HepG2 (cell line): ENCODE results near the gene C16orf86. TPM values are rescaled to one million over a fixed set of nuclear protein-coding genes. Genes with fewer than 3 reads are reported as not detected.
A peak's percentile ranks its signal among the peaks of the same experiment; 100 is the strongest.

Experiments
- DPF2 ChIP-seq: sonication (generic); formaldehyde crosslinking; IDR thresholded peaks from 2 replicates; pipeline ENCODE4 v1.4.0; 2020; ENCODE audit warnings: mild to moderate bottlenecking, low read depth, missing genetic modification reagents, borderline replicate concordance
- HNRNPL ChIP-seq: fragments of 200-400 bp; formaldehyde crosslinking; IDR thresholded peaks from 2 replicates; pipeline ENCODE4 v1.6.1; 2017; ENCODE audit warnings: mild to moderate bottlenecking, low read depth, low read length
- KDM5B ChIP-seq: sonication (generic); formaldehyde crosslinking; IDR thresholded peaks from 2 replicates; pipeline ENCODE4 v1.4.0; 2020; ENCODE audit warnings: missing genetic modification reagents, mild to moderate bottlenecking, borderline replicate concordance
- KLF9 ChIP-seq: IDR thresholded peaks from 2 replicates; pipeline ENCODE4 v1.6.1; 2016; ENCODE audit warnings: low read depth
- NFATC3 ChIP-seq: sonication (generic); formaldehyde crosslinking; IDR thresholded peaks from 2 replicates; pipeline ENCODE4 v1.5.1; 2020; ENCODE audit warnings: mild to moderate bottlenecking, missing genetic modification reagents
- POLR2AphosphoS5 ChIP-seq: IDR thresholded peaks from 2 replicates; pipeline ENCODE4 v1.6.1; 2012; ENCODE audit warnings: low read depth, low read length
- PTBP1 ChIP-seq: fragments of 200-400 bp; formaldehyde crosslinking; IDR thresholded peaks from 2 replicates; pipeline ENCODE4 v1.6.1; 2018; ENCODE audit warnings: low read length, low read depth; ENCODE audit not compliant: poor library complexity, severe bottlenecking
- SNRNP70 ChIP-seq: fragments of 200-400 bp; formaldehyde crosslinking; IDR thresholded peaks from 2 replicates; pipeline ENCODE4 v1.6.1; 2017; ENCODE audit warnings: mild to moderate bottlenecking, low read depth, low read length, moderate library complexity
- TAF1 ChIP-seq: sonication (generic); formaldehyde crosslinking; IDR thresholded peaks from 2 replicates; pipeline ENCODE4 v1.4.0; 2020; ENCODE audit warnings: missing genetic modification reagents
- ZFP62 ChIP-seq: sonication (generic); formaldehyde crosslinking; IDR thresholded peaks from 2 replicates; pipeline ENCODE4 v1.4.0; 2020; ENCODE audit warnings: missing genetic modification reagents
- ZNF558 ChIP-seq: sonication (generic); formaldehyde crosslinking; IDR thresholded peaks from 2 replicates; pipeline ENCODE4 v1.9.0; 2022; ENCODE audit warnings: mild to moderate bottlenecking, missing genetic modification reagents, borderline replicate concordance
- ZNF83 ChIP-seq: sonication (generic); formaldehyde crosslinking; IDR thresholded peaks from 2 replicates; pipeline ENCODE4 v1.4.0; 2020; ENCODE audit warnings: missing genetic modification reagents, mild to moderate bottlenecking, borderline replicate concordance
- polyA plus RNA-seq, 8 experiments: library from polyadenylated mRNA; depleted of rRNA in 3 of 8; stranded (reverse) in 7 of 8; unstranded in 1 of 8; fragments of >200 nt; fragmentation: Illumina TruSeq in 4 of 8; extraction: Trizol in 4 of 8; gene quantifications; 2 replicates each; pipeline versions ENCODE4 v1.2.1 to v1.2.3, GENCODE V29; 2011 to 2016; ENCODE audit warnings: low read depth in 4 of 8, missing spikeins in 1 of 8, mixed read lengths in 1 of 8; ENCODE audit not compliant: insufficient read depth in 1 of 8
- total RNA-seq, 5 experiments: library from RNA; depleted of rRNA; stranded (reverse); fragments of >200 nt; fragmentation: Illumina TruSeq; extraction: Trizol; gene quantifications; 2 replicates each; pipeline ENCODE4 v1.2.3, GENCODE V29; 2016; ENCODE audit warnings: low read depth in 1 of 5
- TF ChIP-seq, protein P1 (sequence below): sonication (generic); formaldehyde crosslinking; IDR thresholded peaks from 2 replicates; pipeline ENCODE4 v1.5.1; 2020; ENCODE audit warnings: missing genetic modification reagents, mild to moderate bottlenecking, borderline replicate concordance
- TF ChIP-seq, protein P2 (sequence below): sonication (generic); formaldehyde crosslinking; IDR thresholded peaks from one replicate; pipeline ENCODE4 v1.5.1; 2020; ENCODE audit warnings: mild to moderate bottlenecking, missing genetic modification reagents; ENCODE audit errors: not compliant biosample characterization
- TF ChIP-seq, protein P3 (sequence below), 2 experiments: IDR thresholded peaks; 2 replicates each; pipeline ENCODE4 v1.6.1; 2011 to 2012; ENCODE audit warnings: low read length in 2 of 2, borderline replicate concordance in 1 of 2, low read depth in 1 of 2, mild to moderate bottlenecking in 1 of 2, moderate library complexity in 1 of 2
- TF ChIP-seq, protein P4 (sequence below): IDR thresholded peaks from 2 replicates; pipeline ENCODE4 v1.6.1; 2018; ENCODE audit warnings: missing genetic modification reagents

The C16orf86 gene
- total and polyA plus RNA-seq, 2 of the 13 experiments (the other 11 are each of a cell fraction or from before 2014, with no cell fraction given): 1.5 to 3.1 TPM

DNA sequence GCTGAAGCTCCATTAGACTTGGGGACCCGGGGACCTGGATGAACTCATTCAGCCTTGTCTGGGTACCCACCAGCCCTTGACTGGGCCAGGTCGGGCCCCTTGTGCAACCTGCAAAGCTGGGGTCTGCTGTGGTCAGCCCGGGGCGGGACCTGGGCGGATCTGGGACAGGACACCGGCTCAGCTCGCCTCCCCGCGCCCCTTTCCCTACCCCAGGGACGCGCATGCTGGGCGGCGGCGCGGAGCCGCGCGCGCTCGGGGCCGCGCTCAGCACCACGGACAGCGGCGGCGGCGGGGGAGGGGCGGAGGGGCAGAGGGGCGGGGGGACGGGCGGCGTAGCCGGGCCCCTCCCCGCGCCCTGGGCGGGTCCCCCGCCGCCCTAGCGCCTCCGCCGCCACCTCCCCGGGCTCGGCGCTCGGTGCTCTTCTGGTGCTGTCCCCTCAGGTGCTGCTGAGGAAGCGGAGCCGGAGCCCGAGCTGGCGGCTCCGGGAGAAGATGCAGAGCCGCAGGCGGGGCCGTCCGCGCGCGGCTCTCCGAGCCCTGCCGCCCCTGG is 14.0 kb upstream of the C16orf86 start (continued):
- TF ChIP-seq, protein P1, sequence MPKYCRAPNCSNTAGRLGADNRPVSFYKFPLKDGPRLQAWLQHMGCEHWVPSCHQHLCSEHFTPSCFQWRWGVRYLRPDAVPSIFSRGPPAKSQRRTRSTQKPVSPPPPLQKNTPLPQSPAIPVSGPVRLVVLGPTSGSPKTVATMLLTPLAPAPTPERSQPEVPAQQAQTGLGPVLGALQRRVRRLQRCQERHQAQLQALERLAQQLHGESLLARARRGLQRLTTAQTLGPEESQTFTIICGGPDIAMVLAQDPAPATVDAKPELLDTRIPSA (CRISPR knock-in tag): no peak
- no peak for TF ChIP-seq HNRNPL
- TF ChIP-seq NFATC3 (CRISPR knock-in tag): no peak
- no peak; the same call in 1 of the 2 replicates for TF ChIP-seq ZNF558
- TF ChIP-seq ZNF83: no peak
- TF ChIP-seq, protein P2, sequence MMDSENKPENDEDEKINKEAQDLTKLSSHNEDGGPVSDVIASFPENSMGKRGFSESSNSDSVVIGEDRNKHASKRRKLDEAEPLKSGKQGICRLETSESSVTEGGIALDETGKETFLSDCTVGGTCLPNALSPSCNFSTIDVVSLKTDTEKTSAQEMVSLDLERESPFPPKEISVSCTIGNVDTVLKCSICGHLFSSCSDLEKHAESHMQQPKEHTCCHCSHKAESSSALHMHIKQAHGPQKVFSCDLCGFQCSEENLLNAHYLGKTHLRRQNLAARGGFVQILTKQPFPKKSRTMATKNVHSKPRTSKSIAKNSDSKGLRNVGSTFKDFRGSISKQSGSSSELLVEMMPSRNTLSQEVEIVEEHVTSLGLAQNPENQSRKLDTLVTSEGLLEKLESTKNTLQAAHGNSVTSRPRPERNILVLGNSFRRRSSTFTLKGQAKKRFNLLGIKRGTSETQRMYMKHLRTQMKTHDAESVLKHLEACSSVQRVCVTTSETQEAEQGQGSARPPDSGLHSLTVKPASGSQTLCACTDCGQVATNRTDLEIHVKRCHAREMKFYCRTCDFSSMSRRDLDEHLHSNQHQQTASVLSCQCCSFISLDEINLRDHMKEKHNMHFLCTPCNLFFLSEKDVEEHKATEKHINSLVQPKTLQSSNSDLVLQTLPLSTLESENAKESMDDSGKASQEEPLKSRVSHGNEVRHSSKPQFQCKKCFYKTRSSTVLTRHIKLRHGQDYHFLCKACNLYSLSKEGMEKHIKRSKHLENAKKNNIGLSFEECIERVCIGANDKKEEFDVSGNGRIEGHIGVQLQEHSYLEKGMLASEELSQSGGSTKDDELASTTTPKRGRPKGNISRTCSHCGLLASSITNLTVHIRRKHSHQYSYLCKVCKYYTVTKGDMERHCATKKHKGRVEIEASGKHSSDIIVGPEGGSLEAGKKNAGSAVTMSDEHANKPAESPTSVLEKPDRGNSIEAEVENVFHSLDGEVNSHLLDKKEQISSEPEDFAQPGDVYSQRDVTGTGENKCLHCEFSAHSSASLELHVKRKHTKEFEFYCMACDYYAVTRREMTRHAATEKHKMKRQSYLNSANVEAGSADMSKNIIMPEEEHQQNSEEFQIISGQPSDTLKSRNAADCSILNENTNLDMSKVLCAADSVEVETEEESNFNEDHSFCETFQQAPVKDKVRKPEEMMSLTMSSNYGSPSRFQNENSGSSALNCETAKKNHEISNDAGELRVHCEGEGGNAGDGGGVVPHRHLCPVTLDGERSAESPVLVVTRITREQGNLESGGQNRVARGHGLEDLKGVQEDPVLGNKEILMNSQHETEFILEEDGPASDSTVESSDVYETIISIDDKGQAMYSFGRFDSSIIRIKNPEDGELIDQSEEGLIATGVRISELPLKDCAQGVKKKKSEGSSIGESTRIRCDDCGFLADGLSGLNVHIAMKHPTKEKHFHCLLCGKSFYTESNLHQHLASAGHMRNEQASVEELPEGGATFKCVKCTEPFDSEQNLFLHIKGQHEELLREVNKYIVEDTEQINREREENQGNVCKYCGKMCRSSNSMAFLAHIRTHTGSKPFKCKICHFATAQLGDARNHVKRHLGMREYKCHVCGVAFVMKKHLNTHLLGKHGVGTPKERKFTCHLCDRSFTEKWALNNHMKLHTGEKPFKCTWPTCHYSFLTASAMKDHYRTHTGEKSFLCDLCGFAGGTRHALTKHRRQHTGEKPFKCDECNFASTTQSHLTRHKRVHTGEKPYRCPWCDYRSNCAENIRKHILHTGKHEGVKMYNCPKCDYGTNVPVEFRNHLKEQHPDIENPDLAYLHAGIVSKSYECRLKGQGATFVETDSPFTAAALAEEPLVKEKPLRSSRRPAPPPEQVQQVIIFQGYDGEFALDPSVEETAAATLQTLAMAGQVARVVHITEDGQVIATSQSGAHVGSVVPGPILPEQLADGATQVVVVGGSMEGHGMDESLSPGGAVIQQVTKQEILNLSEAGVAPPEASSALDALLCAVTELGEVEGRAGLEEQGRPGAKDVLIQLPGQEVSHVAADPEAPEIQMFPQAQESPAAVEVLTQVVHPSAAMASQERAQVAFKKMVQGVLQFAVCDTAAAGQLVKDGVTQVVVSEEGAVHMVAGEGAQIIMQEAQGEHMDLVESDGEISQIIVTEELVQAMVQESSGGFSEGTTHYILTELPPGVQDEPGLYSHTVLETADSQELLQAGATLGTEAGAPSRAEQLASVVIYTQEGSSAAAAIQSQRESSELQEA (CRISPR knock-in tag): no peak
- no peak for TF ChIP-seq KLF9
- TF ChIP-seq SNRNP70: no peak
- no peak for TF ChIP-seq PTBP1
- TF ChIP-seq ZFP62 (CRISPR knock-in tag): no peak
- TF ChIP-seq, protein P3, sequence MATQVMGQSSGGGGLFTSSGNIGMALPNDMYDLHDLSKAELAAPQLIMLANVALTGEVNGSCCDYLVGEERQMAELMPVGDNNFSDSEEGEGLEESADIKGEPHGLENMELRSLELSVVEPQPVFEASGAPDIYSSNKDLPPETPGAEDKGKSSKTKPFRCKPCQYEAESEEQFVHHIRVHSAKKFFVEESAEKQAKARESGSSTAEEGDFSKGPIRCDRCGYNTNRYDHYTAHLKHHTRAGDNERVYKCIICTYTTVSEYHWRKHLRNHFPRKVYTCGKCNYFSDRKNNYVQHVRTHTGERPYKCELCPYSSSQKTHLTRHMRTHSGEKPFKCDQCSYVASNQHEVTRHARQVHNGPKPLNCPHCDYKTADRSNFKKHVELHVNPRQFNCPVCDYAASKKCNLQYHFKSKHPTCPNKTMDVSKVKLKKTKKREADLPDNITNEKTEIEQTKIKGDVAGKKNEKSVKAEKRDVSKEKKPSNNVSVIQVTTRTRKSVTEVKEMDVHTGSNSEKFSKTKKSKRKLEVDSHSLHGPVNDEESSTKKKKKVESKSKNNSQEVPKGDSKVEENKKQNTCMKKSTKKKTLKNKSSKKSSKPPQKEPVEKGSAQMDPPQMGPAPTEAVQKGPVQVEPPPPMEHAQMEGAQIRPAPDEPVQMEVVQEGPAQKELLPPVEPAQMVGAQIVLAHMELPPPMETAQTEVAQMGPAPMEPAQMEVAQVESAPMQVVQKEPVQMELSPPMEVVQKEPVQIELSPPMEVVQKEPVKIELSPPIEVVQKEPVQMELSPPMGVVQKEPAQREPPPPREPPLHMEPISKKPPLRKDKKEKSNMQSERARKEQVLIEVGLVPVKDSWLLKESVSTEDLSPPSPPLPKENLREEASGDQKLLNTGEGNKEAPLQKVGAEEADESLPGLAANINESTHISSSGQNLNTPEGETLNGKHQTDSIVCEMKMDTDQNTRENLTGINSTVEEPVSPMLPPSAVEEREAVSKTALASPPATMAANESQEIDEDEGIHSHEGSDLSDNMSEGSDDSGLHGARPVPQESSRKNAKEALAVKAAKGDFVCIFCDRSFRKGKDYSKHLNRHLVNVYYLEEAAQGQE (IDR thresholded peaks at IDR 0.05; ENCODE audit: borderline replicate concordance in 1 of 2, low read depth in 1 of 2, low read length in 2 of 2): peak; percentile 81 to 92
- TF ChIP-seq DPF2 (CRISPR knock-in tag): no peak
- TF ChIP-seq, protein P4, sequence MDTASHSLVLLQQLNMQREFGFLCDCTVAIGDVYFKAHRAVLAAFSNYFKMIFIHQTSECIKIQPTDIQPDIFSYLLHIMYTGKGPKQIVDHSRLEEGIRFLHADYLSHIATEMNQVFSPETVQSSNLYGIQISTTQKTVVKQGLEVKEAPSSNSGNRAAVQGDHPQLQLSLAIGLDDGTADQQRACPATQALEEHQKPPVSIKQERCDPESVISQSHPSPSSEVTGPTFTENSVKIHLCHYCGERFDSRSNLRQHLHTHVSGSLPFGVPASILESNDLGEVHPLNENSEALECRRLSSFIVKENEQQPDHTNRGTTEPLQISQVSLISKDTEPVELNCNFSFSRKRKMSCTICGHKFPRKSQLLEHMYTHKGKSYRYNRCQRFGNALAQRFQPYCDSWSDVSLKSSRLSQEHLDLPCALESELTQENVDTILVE (CRISPR knock-in tag): no peak; the same call in 1 of the 2 replicates
- TF ChIP-seq TAF1: no peak
- TF ChIP-seq KDM5B: peak; percentile 37; the same call in 1 of the 2 replicates
- no peak for TF ChIP-seq POLR2AphosphoS5
